OCI-LY3 (cell line): Measurements from ENCODE around the gene CRYL1.

Source experiments
- H2AFZ ChIP-seq: fragments of 200-600, 300-600 bp; shearing (Covaris generic); 2 replicates; pipeline ENCODE4 v1.6.0; 2014; ENCODE audit warnings: antibody characterized with exemption, low read depth, low read length
- H3K27ac ChIP-seq: fragments of 200-600, 300-600 bp; sonication (generic); 2 replicates; pipeline ENCODE4 v1.5.1; 2014; ENCODE audit warnings: mild to moderate bottlenecking, low read length, moderate library complexity, mixed read lengths
- H3K27me3 ChIP-seq: fragments of 200-600, 300-600 bp; sonication (generic); 2 replicates; pipeline ENCODE4 v1.6.1; 2014; ENCODE audit warnings: low read depth, low read length, mixed read lengths
- H3K36me3 ChIP-seq: fragments of 200-600, 300-600 bp; sonication (generic); replicated peaks from 2 replicates; pipeline ENCODE3; 2014; ENCODE audit warnings: low read depth, low read length, mixed read lengths
- H3K4me1 ChIP-seq: fragments of 300-600, 200-600 bp; sonication (generic); 2 replicates; pipeline ENCODE4 v1.6.1; 2014; ENCODE audit warnings: low read length, mixed read lengths
- H3K4me2 ChIP-seq: fragments of 200-600, 300-600 bp; sonication (generic); 2 replicates; pipeline ENCODE4 v1.6.1; 2014; ENCODE audit warnings: low read length, mixed read lengths
- H3K4me3 ChIP-seq: fragments of 300-600, 200-600 bp; sonication (generic); 2 replicates; pipeline ENCODE4 v1.5.1; 2014; ENCODE audit warnings: antibody characterized with exemption, mild to moderate bottlenecking, low read length, moderate library complexity
- H3K79me2 ChIP-seq: fragments of 300-600, 200-600 bp; shearing (Covaris generic); 2 replicates; pipeline ENCODE4 v1.6.1; 2014; ENCODE audit warnings: mild to moderate bottlenecking, low read length, mixed read lengths
- H3K9ac ChIP-seq: fragments of 300-600, 200-600 bp; shearing (Covaris generic); 2 replicates; pipeline ENCODE4 v1.6.0; 2014; ENCODE audit warnings: mild to moderate bottlenecking, low read length, moderate library complexity
- H3K9me3 ChIP-seq: fragments of 200-600, 300-600 bp; shearing (Covaris generic); 2 replicates; pipeline ENCODE4 v1.6.1; 2014; ENCODE audit warnings: low read length, mixed read lengths; ENCODE audit not compliant: insufficient read depth
- H4K20me1 ChIP-seq: fragments of 200-600, 300-600 bp; sonication (generic); 2 replicates; pipeline ENCODE4 v1.6.1; 2016; ENCODE audit warnings: low read length, mixed read lengths; ENCODE audit not compliant: insufficient read depth
- CTCF ChIP-seq: fragments of 200-600, 300-600 bp; sonication (generic); IDR thresholded peaks from 2 replicates; pipeline ENCODE4 v1.5.1; 2014; ENCODE audit warnings: antibody characterized with exemption, low read length, low read depth
- EZH2phosphoT487 ChIP-seq: fragments of 200-600 bp; shearing (Covaris generic); IDR thresholded peaks from 2 replicates; pipeline ENCODE4 v1.6.1; 2018; ENCODE audit warnings: antibody characterized with exemption, mixed run types, low read depth

Gene CRYL1

GRCh38 chr13:20426766-20427448 is 98.8 kb downstream of the CRYL1 start:
- no peaks in the 10 kb centered on the region for H3K79me2 ChIP-seq
- no peaks in the 10 kb centered on the region for H4K20me1 ChIP-seq
- no peak overlapping the region for H2AFZ ChIP-seq
- no peaks in the 10 kb centered on the region for H3K4me1 ChIP-seq
- TF ChIP-seq CTCF (no peak), EZH2phosphoT487 (no peak)
- no peaks in the 10 kb centered on the region for H3K27me3 ChIP-seq
- no peak overlapping the region for H3K27ac ChIP-seq
- H3K4me3 ChIP-seq: no peak overlapping the region
- H3K9me3 ChIP-seq: no peaks in the 10 kb centered on the region
- H3K9ac ChIP-seq: no peak overlapping the region
- no peaks in the 10 kb centered on the region for H3K36me3 ChIP-seq
- H3K4me2 ChIP-seq: no peak overlapping the region

- TF ChIP-seq CTCF (no peak), EZH2phosphoT487 (no peak)
- no peaks in the 10 kb centered on the region for H3K79me2 ChIP-seq
- no peaks in the 10 kb centered on the region for H4K20me1 ChIP-seq
- no peaks in the 10 kb centered on the region for H3K27me3 ChIP-seq
- H3K4me1 ChIP-seq: no peaks in the 10 kb centered on the region
- H3K4me3 ChIP-seq: no peak overlapping the region
- no peak overlapping the region for H3K9ac ChIP-seq
- H3K9me3 ChIP-seq: no peaks in the 10 kb centered on the region
- no peak overlapping the region for H3K27ac ChIP-seq
- no peak overlapping the region for H2AFZ ChIP-seq
- H3K36me3 ChIP-seq: no peaks in the 10 kb centered on the region
- H3K4me2 ChIP-seq: no peak overlapping the region
Measured at GRCh38 chr13:20425819-20426219, 99.8 kb downstream of the CRYL1 start.

- no peak overlapping the region for H3K9ac ChIP-seq
- no peak overlapping the region for H3K4me2 ChIP-seq
- H4K20me1 ChIP-seq: no peaks in the 10 kb centered on the region
- H3K36me3 ChIP-seq: no peaks in the 10 kb centered on the region
- H3K4me3 ChIP-seq: no peak overlapping the region
- H3K27ac ChIP-seq: no peak overlapping the region
- no peak for TF ChIP-seq EZH2phosphoT487
- no peak for TF ChIP-seq CTCF
- H3K79me2 ChIP-seq: no peaks in the 10 kb centered on the region
- no peak overlapping the region for H2AFZ ChIP-seq
- no peaks in the 10 kb centered on the region for H3K9me3 ChIP-seq
- no peaks in the 10 kb centered on the region for H3K27me3 ChIP-seq
- no peaks in the 10 kb centered on the region for H3K4me1 ChIP-seq
Measured at GRCh38 chr13:20424949-20425348, 100.7 kb downstream of the CRYL1 start.

- Histone ChIP-seq H3K36me3 (no peaks in the 10 kb centered on the region), H3K4me2 (no peak overlapping the region), H3K27ac (no peak overlapping the region), H3K4me3 (no peak overlapping the region), H2AFZ (no peak overlapping the region), H3K9ac (no peak overlapping the region), H3K9me3 (no peaks in the 10 kb centered on the region), H3K79me2 (no peaks in the 10 kb centered on the region), H3K4me1 (no peaks in the 10 kb centered on the region), H3K27me3 (no peaks in the 10 kb centered on the region), H4K20me1 (no peaks in the 10 kb centered on the region)
- no peak for TF ChIP-seq CTCF
- TF ChIP-seq EZH2phosphoT487: no peak
Measured at GRCh38 chr13:20424559-20424852, 101.2 kb downstream of the CRYL1 start.
